Endothelial cell of umbilical vein (primary cell): ENCODE results near the gene KXD1. TPM values are rescaled to one million over a fixed set of nuclear protein-coding genes. Genes with fewer than 3 reads are reported as not detected.

ENCODE experiments used
- BruUV-seq: library from RNA; stranded (reverse); fragments of 400-500 nt; replicated peaks from 2 replicates; lab custom pipeline; 2021; lab: Mats Ljungman, UMichigan
- CTCF ChIA-PET: fragments of 300-600, 350-600 bp; sonication (Branson Sonifier 250); formaldehyde crosslinking; loops from one replicate; lab custom pipeline; 2021; ENCODE audit warnings: antibody characterized with exemption, inconsistent platforms; lab: Charles Lee
- POLR2A ChIA-PET: fragments of 300-600, 350-600 bp; sonication (Branson Sonifier 250); formaldehyde crosslinking; loops from one replicate; lab custom pipeline; 2021; ENCODE audit warnings: antibody characterized with exemption, inconsistent platforms; lab: Charles Lee
- DNase-seq: peaks from one replicate; pipeline ENCODE4 v3.0.0-alpha.2; 2011; ENCODE audit warnings: low read depth, low spot score
- FAIRE-seq: peaks from 2 replicates; lab custom pipeline; 2011; peaks lifted over from hg19 to GRCh38; lab: Jason Lieb, UNC
- H2AFZ ChIP-seq: 2 replicates; pipeline ENCODE4 v1.6.0; 2012; ENCODE audit warnings: low read depth, low read length, control low read depth, inconsistent platforms
- H3K27ac ChIP-seq: 2 replicates; pipeline ENCODE4 v1.5.1; 2011; ENCODE audit warnings: low read depth, mild to moderate bottlenecking, control low read depth, low read length, moderate library complexity; ENCODE audit not compliant: insufficient read depth
- H3K27me3 ChIP-seq, 2 experiments: 2 replicates each; pipeline versions ENCODE4 v1.6.0 to v1.6.1; 2011; ENCODE audit warnings: low read length in 2 of 2, mixed read lengths in 1 of 2; ENCODE audit not compliant: control insufficient read depth in 2 of 2, insufficient read depth in 2 of 2
- H3K36me3 ChIP-seq, 2 experiments: 2 replicates in 1 of 2; 3 replicates in 1 of 2; pipeline ENCODE4 v1.5.1; 2011; ENCODE audit warnings: low read length in 2 of 2, mild to moderate bottlenecking in 1 of 2, moderate library complexity in 1 of 2; ENCODE audit not compliant: control insufficient read depth in 2 of 2, insufficient read depth in 2 of 2; ENCODE audit errors: extremely low read depth in 1 of 2
- H3K4me1 ChIP-seq: 3 replicates; pipeline ENCODE4 v1.5.1; 2011; ENCODE audit warnings: mild to moderate bottlenecking, low read length; ENCODE audit not compliant: control insufficient read depth, insufficient read depth; ENCODE audit errors: extremely low read depth
- H3K4me2 ChIP-seq: 2 replicates; pipeline ENCODE4 v1.6.1; 2011; ENCODE audit warnings: low read length, control low read depth, mixed read lengths; ENCODE audit not compliant: insufficient read depth
- H3K4me3 ChIP-seq, 3 experiments: fragments of 200-600 bp in 1 of 3; sonication (generic), shearing (Covaris generic) in 1 of 3; replicated peaks in 1 of 3; 2 replicates each; pipeline ENCODE4 v1.5.1; 2011 to 2016; ENCODE audit warnings: control low read depth in 3 of 3, low read length in 3 of 3, mild to moderate bottlenecking in 2 of 3, inconsistent platforms in 1 of 3, low read depth in 1 of 3, moderate library complexity in 1 of 3; ENCODE audit not compliant: insufficient read depth in 1 of 3
- H3K79me2 ChIP-seq: 2 replicates; pipeline ENCODE4 v1.6.0; 2012; ENCODE audit warnings: low read length, inconsistent platforms; ENCODE audit not compliant: control insufficient read depth, insufficient read depth
- H3K9ac ChIP-seq: replicated peaks from 2 replicates; pipeline ENCODE3; 2011; ENCODE audit warnings: low read length, control low read depth; ENCODE audit not compliant: insufficient read depth; ENCODE audit errors: extremely low read depth
- H3K9me1 ChIP-seq: replicated peaks from 3 replicates; pipeline ENCODE4 v1.6.0; 2011; ENCODE audit warnings: mild to moderate bottlenecking, low read length; ENCODE audit not compliant: control insufficient read depth, insufficient read depth; ENCODE audit errors: extremely low read depth
- H3K9me3 ChIP-seq: replicated peaks from 2 replicates; pipeline ENCODE4 v1.5.1; 2012; ENCODE audit warnings: low read length, inconsistent platforms; ENCODE audit not compliant: control insufficient read depth, insufficient read depth
- H4K20me1 ChIP-seq: replicated peaks from 2 replicates; pipeline ENCODE3; 2011; ENCODE audit warnings: mild to moderate bottlenecking, low read length; ENCODE audit not compliant: control insufficient read depth, insufficient read depth; ENCODE audit errors: extremely low read depth
- EZH2 ChIP-seq: IDR thresholded peaks from 2 replicates; pipeline ENCODE4 v1.6.1; 2012; ENCODE audit warnings: borderline replicate concordance, low read depth, mild to moderate bottlenecking, moderate library complexity, low read length, inconsistent platforms; ENCODE audit not compliant: severe bottlenecking
- FOS ChIP-seq: IDR thresholded peaks from 2 replicates; pipeline ENCODE4 v1.6.1; 2011; ENCODE audit warnings: mild to moderate bottlenecking, low read length, moderate library complexity, borderline replicate concordance; ENCODE audit not compliant: insufficient read depth
- GATA2 ChIP-seq: IDR thresholded peaks from 2 replicates; pipeline ENCODE4 v1.7.0; 2011; ENCODE audit warnings: low read depth, mild to moderate bottlenecking, moderate library complexity, mixed read lengths, low read length; ENCODE audit not compliant: insufficient read length, insufficient read depth
- JUN ChIP-seq: IDR thresholded peaks from 2 replicates; pipeline ENCODE4 v1.6.1; 2011; ENCODE audit warnings: borderline replicate concordance, low read depth; ENCODE audit not compliant: insufficient read length, insufficient read depth
- MAX ChIP-seq: IDR thresholded peaks from 2 replicates; pipeline ENCODE4 v1.6.1; 2011; ENCODE audit not compliant: insufficient read depth, insufficient read length
- MYC ChIP-seq: IDR thresholded peaks from one replicate; pipeline ENCODE4 v1.6.1; 2011; ENCODE audit warnings: mild to moderate bottlenecking, low read depth, low read length
- POLR2A ChIP-seq: IDR thresholded peaks from 2 replicates; pipeline ENCODE4 v1.6.1; 2012; ENCODE audit warnings: low read depth, mild to moderate bottlenecking, control low read depth, low read length
- POLR2AphosphoS5 ChIP-seq: IDR thresholded peaks from 2 replicates; pipeline ENCODE4 v1.6.1; 2012; ENCODE audit warnings: low read depth, mild to moderate bottlenecking, control low read depth, low read length, moderate library complexity; ENCODE audit not compliant: insufficient read depth
- dilution Hi-C: fragments of 300-500 bp; cut with MboI; formaldehyde crosslinking; loops from one replicate; pipeline ENCODE4 v1.15.0; 2019; ENCODE audit warnings: low sequenced_read_pairs; ENCODE audit not compliant: extremely low pct_ligation_motif_present
- intact Hi-C: fragments of 100-400 bp; cut with micrococcal nuclease; formaldehyde crosslinking; loops from one replicate; pipeline ENCODE4 v1.10.0; 2022
- polyA plus RNA-seq, 4 experiments: library from polyadenylated mRNA; depleted of rRNA in 3 of 4; stranded (reverse) in 3 of 4; unstranded in 1 of 4; fragments of >200 nt; gene quantifications; 2 replicates each; pipeline versions ENCODE4 v1.2.1 to v1.2.3, GENCODE V29; 2011 to 2012; ENCODE audit warnings: missing spikeins in 1 of 4
- total RNA-seq: library from RNA; stranded (reverse); gene quantifications from 2 replicates; pipeline ENCODE4 v1.2.3, GENCODE V29; 2021
- TF ChIP-seq, protein P1 (sequence below), 2 donors: IDR thresholded peaks; 1 replicate in 1 of 2; 2 replicates in 1 of 2; pipeline ENCODE4 v1.5.1; 2011; ENCODE audit warnings: low read length in 2 of 2, mild to moderate bottlenecking in 2 of 2, moderate library complexity in 2 of 2, control low read depth in 1 of 2, inconsistent platforms in 1 of 2, low read depth in 1 of 2; ENCODE audit not compliant: insufficient read depth in 1 of 2; ENCODE audit errors: extremely low read depth in 1 of 2

KXD1 gene
- total and polyA plus RNA-seq, 2 donors (not counting 3 experiments of a cell fraction or from before 2014, with no cell fraction given): 134 to 186 TPM

DNA sequence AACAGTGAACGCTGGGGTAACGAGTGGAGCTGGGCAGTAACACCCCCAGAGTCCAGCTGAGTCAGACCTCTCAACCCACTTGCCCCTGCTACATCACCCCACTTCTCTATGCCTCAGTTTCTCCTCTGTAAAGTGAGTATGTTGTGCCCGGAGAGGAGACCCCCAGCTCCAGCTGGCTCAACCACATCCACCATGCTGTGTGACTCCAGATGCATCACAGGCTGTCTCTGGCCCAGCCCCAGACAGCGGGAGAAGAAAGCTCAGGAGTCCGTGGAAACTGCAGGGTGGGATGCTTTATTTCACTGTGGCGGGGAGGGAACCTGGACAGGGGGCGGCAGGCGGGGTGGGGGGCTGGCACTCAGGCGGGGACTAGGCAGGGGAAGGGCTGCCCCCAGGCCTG, 26.2 kb upstream of the KXD1 start:
- CTCF ChIA-PET: interaction anchor here (0.6 to 1.2 kb wide), 2 partner anchors 16 to 875 kb away, joined by 3 read pairs; no protein-coding TSS in a partner anchor
- H3K9me1 ChIP-seq: no peaks in the 10 kb centered on the region
- H3K27me3 ChIP-seq: no peaks in the 10 kb centered on the region
- H3K4me1 ChIP-seq: no peaks in the 10 kb centered on the region
- TF ChIP-seq EZH2 (no peak), GATA2 (no peak), FOS (no peak), POLR2AphosphoS5 (no peak), MYC (no peak), POLR2A (no peak), MAX (no peak), JUN (no peak)
- TF ChIP-seq, protein P1, sequence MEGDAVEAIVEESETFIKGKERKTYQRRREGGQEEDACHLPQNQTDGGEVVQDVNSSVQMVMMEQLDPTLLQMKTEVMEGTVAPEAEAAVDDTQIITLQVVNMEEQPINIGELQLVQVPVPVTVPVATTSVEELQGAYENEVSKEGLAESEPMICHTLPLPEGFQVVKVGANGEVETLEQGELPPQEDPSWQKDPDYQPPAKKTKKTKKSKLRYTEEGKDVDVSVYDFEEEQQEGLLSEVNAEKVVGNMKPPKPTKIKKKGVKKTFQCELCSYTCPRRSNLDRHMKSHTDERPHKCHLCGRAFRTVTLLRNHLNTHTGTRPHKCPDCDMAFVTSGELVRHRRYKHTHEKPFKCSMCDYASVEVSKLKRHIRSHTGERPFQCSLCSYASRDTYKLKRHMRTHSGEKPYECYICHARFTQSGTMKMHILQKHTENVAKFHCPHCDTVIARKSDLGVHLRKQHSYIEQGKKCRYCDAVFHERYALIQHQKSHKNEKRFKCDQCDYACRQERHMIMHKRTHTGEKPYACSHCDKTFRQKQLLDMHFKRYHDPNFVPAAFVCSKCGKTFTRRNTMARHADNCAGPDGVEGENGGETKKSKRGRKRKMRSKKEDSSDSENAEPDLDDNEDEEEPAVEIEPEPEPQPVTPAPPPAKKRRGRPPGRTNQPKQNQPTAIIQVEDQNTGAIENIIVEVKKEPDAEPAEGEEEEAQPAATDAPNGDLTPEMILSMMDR (IDR thresholded peaks at IDR 0.05; ENCODE audit: extremely low read depth in 1 of 2, insufficient read depth in 1 of 2, low read depth in 1 of 2, low read length in 2 of 2): no peak
- no peak overlapping the region for H3K4me3 ChIP-seq
- H3K9me3 ChIP-seq: no peaks in the 10 kb centered on the region
- H2AFZ ChIP-seq: no peak overlapping the region
- POLR2A ChIA-PET: interaction anchor here (0.5 kb wide), 1 partner anchor 611 kb away, joined by 5 read pairs; no protein-coding TSS in a partner anchor
- no peak for DNase-seq
- dilution Hi-C loops (no loop called here), intact Hi-C loops (no loop called here)
- no peak overlapping the region for H3K4me2 ChIP-seq
- H3K79me2 ChIP-seq: no peaks in the 10 kb centered on the region
- H3K27ac ChIP-seq: no peak overlapping the region
- H4K20me1 ChIP-seq: no peaks in the 10 kb centered on the region
- H3K36me3 ChIP-seq: peaks cover 4 to 22% of the 10 kb centered on the region in 2 experiments
- H3K9ac ChIP-seq: no peak overlapping the region
- FAIRE-seq: no peak
- no TSS peak for BruUV-seq
